Panc1 (cell line): ENCODE results near the gene SSTR1. TPM values are rescaled to one million over a fixed set of nuclear protein-coding genes. Genes with fewer than 3 reads are reported as not detected.
"Not testable (repeated sequence)": the region's sequence is repeated elsewhere in the genome, so short reads cannot be mapped to it uniquely, and the experiment has no call there.

Experiments
- ATAC-seq: fragments of 200-7000 bp; cut with Tn5 transposase; 2 replicates; pipeline ENCODE4 v1.9.1; 2020; ENCODE audit warnings: mild to moderate bottlenecking, moderate library complexity
- BruUV-seq: library from RNA; stranded (reverse); fragments of 400-500 nt; replicated peaks from 2 replicates; lab custom pipeline; 2021; lab: Mats Ljungman, UMichigan
- CTCF ChIA-PET: fragments of 300-600 bp; sonication (Branson Sonifier 250); formaldehyde crosslinking; loops from one replicate; lab custom pipeline; 2022; ENCODE audit warnings: antibody characterized with exemption; lab: Charles Lee
- POLR2A ChIA-PET: fragments of 300-600 bp; sonication (Branson Sonifier 250); formaldehyde crosslinking; loops from one replicate; lab custom pipeline; 2022; ENCODE audit warnings: antibody characterized with exemption; lab: Charles Lee
- DNase-seq: peaks from one replicate; pipeline ENCODE4 v3.0.0-alpha.2; 2010; ENCODE audit warnings: low read depth, low spot score
- H3K27ac ChIP-seq: 2 replicates; pipeline ENCODE4 v1.5.1; 2011; ENCODE audit warnings: mild to moderate bottlenecking, low read length, inconsistent platforms
- H3K27me3 ChIP-seq: fragments of 200-500 bp; sonication (Bioruptor generic); 2 replicates; pipeline ENCODE4 v1.6.0; 2014; ENCODE audit warnings: low read length, inconsistent platforms; ENCODE audit not compliant: control insufficient read depth, insufficient read depth
- H3K36me3 ChIP-seq: fragments of 200-500 bp; sonication (Bioruptor generic); 2 replicates; pipeline ENCODE4 v1.5.1; 2014; ENCODE audit warnings: inconsistent platforms, mild to moderate bottlenecking, low read length, moderate library complexity; ENCODE audit not compliant: control insufficient read depth, insufficient read depth
- H3K4me1 ChIP-seq: 2 replicates; pipeline ENCODE4 v1.5.1; 2011; ENCODE audit warnings: inconsistent platforms, mild to moderate bottlenecking, low read length, moderate library complexity; ENCODE audit not compliant: control insufficient read depth, insufficient read depth
- H3K4me3 ChIP-seq, 2 experiments: 2 replicates each; pipeline ENCODE4 v1.5.1; 2011 to 2012; ENCODE audit warnings: low read depth in 2 of 2, low read length in 2 of 2, mild to moderate bottlenecking in 2 of 2, inconsistent platforms in 1 of 2, moderate library complexity in 1 of 2
- H3K9me3 ChIP-seq: fragments of 200-500 bp; sonication (Bioruptor generic); 2 replicates; pipeline ENCODE4 v1.5.1; 2014; ENCODE audit warnings: low read depth, mild to moderate bottlenecking, inconsistent platforms, low read length, moderate library complexity; ENCODE audit not compliant: control insufficient read depth, insufficient read depth
- POLR2AphosphoS5 ChIP-seq: IDR thresholded peaks from 2 replicates; pipeline ENCODE4 v1.6.1; 2012; ENCODE audit warnings: mild to moderate bottlenecking, low read depth, low read length, moderate library complexity
- SIN3A ChIP-seq: IDR thresholded peaks from 2 replicates; pipeline ENCODE4 v1.6.1; 2012; ENCODE audit warnings: low read depth, mild to moderate bottlenecking, low read length, moderate library complexity, borderline replicate concordance; ENCODE audit not compliant: insufficient read depth
- TCF7L2 ChIP-seq: IDR thresholded peaks from 2 replicates; pipeline ENCODE4 v1.6.1; 2011; ENCODE audit warnings: mild to moderate bottlenecking, low read depth, low read length, inconsistent platforms
- in situ Hi-C: cut with HindIII; loops from 2 replicates; pipeline ENCODE4 v1.10.0; 2016; ENCODE audit warnings: low sequenced_read_pairs, low pct_unique_long_range_greater_than_20kb
- intact Hi-C: fragments of 100-400 bp; cut with micrococcal nuclease; formaldehyde crosslinking; loops from one replicate; pipeline ENCODE4 v1.10.0; 2022; ENCODE audit not compliant: unreplicated experiment
- total RNA-seq: library from RNA; stranded (reverse); gene quantifications from one replicate; pipeline ENCODE4 v1.2.1, GENCODE V29; 2021; ENCODE audit not compliant: unreplicated experiment
- TF ChIP-seq, protein P1 (sequence below), 2 experiments: IDR thresholded peaks; 2 replicates each; pipeline ENCODE4 v1.6.1; 2011 to 2012; ENCODE audit warnings: low read depth in 2 of 2, control low read depth in 1 of 2, low read length in 1 of 2, mild to moderate bottlenecking in 1 of 2, moderate library complexity in 1 of 2; ENCODE audit not compliant: insufficient read depth in 1 of 2
- TF ChIP-seq, protein P2 (sequence below): fragments of 450-650 bp; IDR thresholded peaks from 2 replicates; pipeline ENCODE4 v1.5.1; 2017; ENCODE audit warnings: mild to moderate bottlenecking

The SSTR1 gene
- total RNA-seq, 1 experiment from 2014 or later, result not detected

DNA sequence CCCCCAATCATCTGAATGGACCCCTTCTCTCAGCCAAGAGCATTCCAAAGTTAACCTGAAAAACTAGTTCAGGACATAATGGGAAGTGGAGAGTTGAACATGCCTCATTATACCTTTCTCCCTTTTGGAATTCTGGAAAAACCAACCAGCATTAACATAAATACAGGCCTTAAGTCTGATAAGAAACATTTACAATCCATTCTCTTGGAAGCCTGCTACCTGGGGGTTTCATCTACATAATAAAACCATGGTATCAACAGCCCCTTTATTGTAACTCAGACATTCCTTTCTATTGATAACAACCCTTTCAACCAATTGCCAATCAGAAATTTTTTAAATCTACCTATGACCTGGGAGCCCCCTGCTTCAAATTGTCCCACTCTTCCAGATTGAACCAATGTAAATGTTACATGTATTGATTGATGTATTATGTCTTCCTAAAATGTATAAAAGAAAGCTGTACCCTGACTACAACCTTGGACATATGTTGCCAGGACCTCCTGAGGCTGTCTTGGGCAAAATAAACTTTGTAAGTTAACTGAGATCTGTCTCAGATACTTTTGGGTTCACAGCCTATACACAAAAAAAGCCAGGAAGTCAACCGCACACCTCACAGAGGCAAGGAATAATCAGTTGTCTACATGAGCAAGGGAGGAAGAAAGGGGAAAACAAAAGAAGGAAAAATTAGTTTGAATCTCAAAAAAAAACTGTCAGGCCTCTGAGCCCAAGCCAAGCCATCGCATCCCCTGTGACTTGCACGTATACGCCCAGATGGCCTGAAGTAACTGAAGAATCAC lies 17.6 kb upstream of the SSTR1 start:
- ChIA-PET CTCF (no interaction called here), POLR2A (no interaction called here)
- TF ChIP-seq SIN3A (no peak), TCF7L2 (no peak), POLR2AphosphoS5 (no peak)
- TF ChIP-seq, protein P1, sequence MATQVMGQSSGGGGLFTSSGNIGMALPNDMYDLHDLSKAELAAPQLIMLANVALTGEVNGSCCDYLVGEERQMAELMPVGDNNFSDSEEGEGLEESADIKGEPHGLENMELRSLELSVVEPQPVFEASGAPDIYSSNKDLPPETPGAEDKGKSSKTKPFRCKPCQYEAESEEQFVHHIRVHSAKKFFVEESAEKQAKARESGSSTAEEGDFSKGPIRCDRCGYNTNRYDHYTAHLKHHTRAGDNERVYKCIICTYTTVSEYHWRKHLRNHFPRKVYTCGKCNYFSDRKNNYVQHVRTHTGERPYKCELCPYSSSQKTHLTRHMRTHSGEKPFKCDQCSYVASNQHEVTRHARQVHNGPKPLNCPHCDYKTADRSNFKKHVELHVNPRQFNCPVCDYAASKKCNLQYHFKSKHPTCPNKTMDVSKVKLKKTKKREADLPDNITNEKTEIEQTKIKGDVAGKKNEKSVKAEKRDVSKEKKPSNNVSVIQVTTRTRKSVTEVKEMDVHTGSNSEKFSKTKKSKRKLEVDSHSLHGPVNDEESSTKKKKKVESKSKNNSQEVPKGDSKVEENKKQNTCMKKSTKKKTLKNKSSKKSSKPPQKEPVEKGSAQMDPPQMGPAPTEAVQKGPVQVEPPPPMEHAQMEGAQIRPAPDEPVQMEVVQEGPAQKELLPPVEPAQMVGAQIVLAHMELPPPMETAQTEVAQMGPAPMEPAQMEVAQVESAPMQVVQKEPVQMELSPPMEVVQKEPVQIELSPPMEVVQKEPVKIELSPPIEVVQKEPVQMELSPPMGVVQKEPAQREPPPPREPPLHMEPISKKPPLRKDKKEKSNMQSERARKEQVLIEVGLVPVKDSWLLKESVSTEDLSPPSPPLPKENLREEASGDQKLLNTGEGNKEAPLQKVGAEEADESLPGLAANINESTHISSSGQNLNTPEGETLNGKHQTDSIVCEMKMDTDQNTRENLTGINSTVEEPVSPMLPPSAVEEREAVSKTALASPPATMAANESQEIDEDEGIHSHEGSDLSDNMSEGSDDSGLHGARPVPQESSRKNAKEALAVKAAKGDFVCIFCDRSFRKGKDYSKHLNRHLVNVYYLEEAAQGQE (IDR thresholded peaks at IDR 0.05; ENCODE audit: insufficient read depth in 1 of 2, low read depth in 2 of 2, low read length in 1 of 2), result no peak
- TF ChIP-seq, protein P2, sequence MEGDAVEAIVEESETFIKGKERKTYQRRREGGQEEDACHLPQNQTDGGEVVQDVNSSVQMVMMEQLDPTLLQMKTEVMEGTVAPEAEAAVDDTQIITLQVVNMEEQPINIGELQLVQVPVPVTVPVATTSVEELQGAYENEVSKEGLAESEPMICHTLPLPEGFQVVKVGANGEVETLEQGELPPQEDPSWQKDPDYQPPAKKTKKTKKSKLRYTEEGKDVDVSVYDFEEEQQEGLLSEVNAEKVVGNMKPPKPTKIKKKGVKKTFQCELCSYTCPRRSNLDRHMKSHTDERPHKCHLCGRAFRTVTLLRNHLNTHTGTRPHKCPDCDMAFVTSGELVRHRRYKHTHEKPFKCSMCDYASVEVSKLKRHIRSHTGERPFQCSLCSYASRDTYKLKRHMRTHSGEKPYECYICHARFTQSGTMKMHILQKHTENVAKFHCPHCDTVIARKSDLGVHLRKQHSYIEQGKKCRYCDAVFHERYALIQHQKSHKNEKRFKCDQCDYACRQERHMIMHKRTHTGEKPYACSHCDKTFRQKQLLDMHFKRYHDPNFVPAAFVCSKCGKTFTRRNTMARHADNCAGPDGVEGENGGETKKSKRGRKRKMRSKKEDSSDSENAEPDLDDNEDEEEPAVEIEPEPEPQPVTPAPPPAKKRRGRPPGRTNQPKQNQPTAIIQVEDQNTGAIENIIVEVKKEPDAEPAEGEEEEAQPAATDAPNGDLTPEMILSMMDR, result no peak
- H3K9me3 ChIP-seq, result no peaks in the 10 kb centered on the region
- intact Hi-C loops, result no loop called here
- H3K4me1 ChIP-seq, result no peaks in the 10 kb centered on the region
- no TSS peak for BruUV-seq
- H3K36me3 ChIP-seq, result no peaks in the 10 kb centered on the region
- H3K27me3 ChIP-seq, result no peaks in the 10 kb centered on the region
- H3K4me3 ChIP-seq, result no peak overlapping the region
- in situ Hi-C loops, result no loop called here
- DNase-seq (no peak), ATAC-seq (no peak)
- H3K27ac ChIP-seq, result no peak overlapping the region

DNA sequence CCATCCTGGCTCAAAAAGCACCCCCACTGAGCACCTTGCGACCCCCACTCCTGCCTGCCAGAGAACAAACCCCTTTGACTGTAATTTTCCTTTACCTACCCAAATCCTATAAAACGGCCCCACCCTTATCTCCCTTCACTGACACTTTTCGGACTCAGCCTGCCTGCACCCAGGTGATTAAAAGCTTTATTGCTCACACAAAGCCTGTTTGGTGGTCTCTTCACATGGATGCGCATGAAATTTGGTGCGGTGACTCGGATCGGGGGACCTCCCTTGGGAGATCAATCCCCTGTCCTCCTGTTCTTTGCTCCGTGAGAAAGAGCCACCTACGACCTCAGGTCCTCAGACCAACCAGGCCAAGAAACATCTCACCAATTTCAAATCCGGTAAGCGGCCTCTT lies 16.9 kb upstream of the SSTR1 start:
- H3K9me3 ChIP-seq, ATAC-seq, DNase-seq, intact Hi-C loops, CTCF ChIA-PET, H3K27me3 ChIP-seq, BruUV-seq, in situ Hi-C loops, H3K36me3 ChIP-seq, H3K27ac ChIP-seq, POLR2A ChIA-PET, H3K4me3 ChIP-seq, H3K4me1 ChIP-seq: not testable (repeated sequence)

GRCh38 chr14:38191491-38191890 lies 16.2 kb upstream of the SSTR1 start:
- H3K4me3 ChIP-seq, H3K27ac ChIP-seq, DNase-seq, in situ Hi-C loops, POLR2A ChIA-PET, H3K27me3 ChIP-seq, H3K4me1 ChIP-seq, BruUV-seq, ATAC-seq, intact Hi-C loops, H3K9me3 ChIP-seq, CTCF ChIA-PET, H3K36me3 ChIP-seq: not testable (repeated sequence)
